ENCODE results near the gene MYZAP.

- TF ChIP-seq CTCF (IDR thresholded peaks at IDR 0.05) (no peak), SIN3A (IDR thresholded peaks at IDR 0.05; ENCODE audit: borderline replicate concordance, insufficient read depth, low read depth, low read length) (no peak), POLR2AphosphoS5 (IDR thresholded peaks at IDR 0.05; ENCODE audit: low read depth, low read length) (no peak), REST (IDR thresholded peaks at IDR 0.05; ENCODE audit: insufficient read depth in 1 of 2, low read depth in 2 of 2, low read length in 1 of 2) (no peak), TCF7L2 (IDR thresholded peaks at IDR 0.05; ENCODE audit: low read depth, low read length) (no peak)
These were observed 70.5 kb downstream of the MYZAP start for GRCh38 chr15:57662091-57662744.
